Gastroesophageal sphincter (tissue), 4 donors: ENCODE measurements around the gene GNS. TPM values are rescaled to one million over a fixed set of nuclear protein-coding genes. Genes with fewer than 3 reads are reported as not detected.

Experiments used
- ATAC-seq: fragments of 150-250 bp; one replicate; pipeline ENCODE4 v1.9.1; 2016; ENCODE audit warnings: mild to moderate bottlenecking, moderate library complexity
- H3K27ac ChIP-seq, 4 donors: fragments of 200-600 bp; sonication (generic) in 3 of 4; 1 replicate in 3 of 4; 2 replicates in 1 of 4; pipeline ENCODE4 v1.5.1; 2016 to 2019
- H3K27me3 ChIP-seq: fragments of 200-600 bp; sonication (generic); one replicate; pipeline ENCODE4 v1.5.1; 2019
- H3K36me3 ChIP-seq, 2 donors: fragments of 200-600 bp; sonication (generic); one replicate each; pipeline ENCODE4 v1.5.1; 2019; ENCODE audit warnings: control low read depth in 1 of 2
- H3K4me1 ChIP-seq, 3 donors: fragments of 200-600 bp; sonication (generic); 1 replicate in 2 of 3; 2 replicates in 1 of 3; pipeline ENCODE4 v1.5.1; 2016 to 2019; ENCODE audit warnings: control low read depth in 2 of 3
- H3K4me3 ChIP-seq, 2 donors: fragments of 200-600 bp; sonication (generic); one replicate each; pipeline ENCODE4 v1.5.1; 2019; ENCODE audit warnings: mild to moderate bottlenecking in 1 of 2, moderate library complexity in 1 of 2
- H3K9me3 ChIP-seq, 3 donors: fragments of 200-600 bp; sonication (generic); one replicate each; pipeline ENCODE4 v1.5.1; 2017 to 2019; ENCODE audit warnings: control low read depth in 2 of 3
- CTCF ChIP-seq, 4 experiments: fragments of 200-600 bp in 2 of 4; fragments of 450-650 bp in 2 of 4; sonication (generic) in 1 of 4; IDR thresholded peaks; one replicate each; pipeline ENCODE4 v1.5.1; 2017 to 2019; ENCODE audit warnings: antibody characterized with exemption in 4 of 4, mild to moderate bottlenecking in 2 of 4, moderate library complexity in 2 of 4
- EP300 ChIP-seq: sonication (generic); formaldehyde crosslinking; IDR thresholded peaks from one replicate; pipeline ENCODE4 v1.6.1; 2017; ENCODE audit warnings: antibody characterized with exemption, mild to moderate bottlenecking
- POLR2A ChIP-seq, 2 donors: fragments of 450-650 bp; IDR thresholded peaks; one replicate each; pipeline ENCODE4 v1.6.1; 2017; ENCODE audit warnings: antibody characterized with exemption in 2 of 2, mild to moderate bottlenecking in 2 of 2, moderate library complexity in 1 of 2
- POLR2AphosphoS5 ChIP-seq: sonication (generic); formaldehyde crosslinking; IDR thresholded peaks from one replicate; pipeline ENCODE4 v1.6.1; 2017; ENCODE audit warnings: antibody characterized with exemption
- WGBS, 2 donors: methylation state at CpG; one replicate each; pipeline ENCODE4 v1.1.5; 2018; ENCODE audit warnings: low coverage in 1 of 2; 5-methylcytosine and 5-hydroxymethylcytosine counted together
- total RNA-seq, 4 donors: library from RNA; depleted of rRNA; stranded (reverse); fragments of >200 nt; gene quantifications; one replicate each; pipeline ENCODE4 v1.1.0, GENCODE V29; 2016

Gene GNS
- total RNA-seq, 4 donors from 2014 or later = 69.3 to 116 (median 89.7) TPM

- peaks cover 20 to 99% (median 79%) of the 10 kb centered on the region in 3 donors for H3K4me1 ChIP-seq
Observed at GRCh38 chr12:64674367-64674922, 84.8 kb downstream of the GNS start.

DNA sequence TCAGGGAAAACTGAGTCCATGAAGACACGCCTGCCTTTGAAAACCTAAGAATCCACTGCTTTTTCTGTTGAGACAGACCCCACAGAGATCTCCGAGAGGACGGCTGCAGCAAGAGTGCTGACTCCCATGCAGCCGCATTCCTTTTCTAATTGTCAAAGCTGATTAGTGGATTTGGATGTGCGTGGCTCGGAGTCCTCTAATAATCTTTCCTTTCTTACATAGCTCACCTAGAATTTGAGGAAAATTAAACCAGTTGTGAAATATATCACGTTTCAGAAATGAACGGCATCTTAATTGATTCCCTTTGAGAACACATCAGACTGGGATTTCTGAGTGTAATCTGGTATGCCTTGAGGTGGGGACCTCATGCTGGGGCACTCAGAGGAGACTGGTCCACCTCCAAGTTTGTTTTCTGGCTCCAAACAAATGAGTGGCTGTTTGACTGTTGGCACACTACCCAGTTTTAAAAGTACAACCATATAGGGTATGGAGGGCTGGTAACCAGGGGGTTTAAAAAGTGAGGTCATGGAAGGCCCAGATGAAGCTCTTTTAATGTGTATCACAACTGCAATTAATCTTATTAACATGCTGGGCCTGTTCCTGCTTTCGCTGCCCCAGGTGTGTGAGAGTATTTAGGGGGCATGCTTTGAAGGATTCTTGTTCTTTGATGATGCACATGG, 85.6 kb downstream of the GNS start:
- no peak for ATAC-seq
- H3K27ac ChIP-seq = peak overlapping the region; percentile 84 to 87 (median 84)
- H3K9me3 ChIP-seq = no peaks in the 10 kb centered on the region
- H3K36me3 ChIP-seq = no peaks in the 10 kb centered on the region
- WGBS, 2 donors = 30 to 53% methylated on average over 7 to 9 of the region's 9 CpGs
- H3K4me3 ChIP-seq = no peak overlapping the region
- H3K4me1 ChIP-seq = peaks cover 20 to 99% (median 77%) of the 10 kb centered on the region in 3 donors
- H3K27me3 ChIP-seq = no peaks in the 10 kb centered on the region
- TF ChIP-seq EP300 = no peak
- TF ChIP-seq CTCF (IDR thresholded peaks at IDR 0.05) = no peak
- TF ChIP-seq POLR2AphosphoS5 = peak; percentile 25
- TF ChIP-seq POLR2A (IDR thresholded peaks at IDR 0.05) = no peak

More at GRCh38 chr12:64674367-64674922, 84.8 kb downstream of the GNS start:
- peak overlapping the region; percentile 84 to 87 (median 84) for H3K27ac ChIP-seq
- no peak overlapping the region for H3K4me3 ChIP-seq
- WGBS, 2 donors = 75 to 81% methylated on average over 7 to 9 of the region's 10 CpGs
- TF ChIP-seq EP300 (no peak), POLR2A (IDR thresholded peaks at IDR 0.05) (no peak), CTCF (IDR thresholded peaks at IDR 0.05) (no peak), POLR2AphosphoS5 (no peak)
- H3K36me3 ChIP-seq = no peaks in the 10 kb centered on the region
- H3K27me3 ChIP-seq = no peaks in the 10 kb centered on the region
- no peak for ATAC-seq
- H3K9me3 ChIP-seq = no peaks in the 10 kb centered on the region

GRCh38 chr12:64672925-64673409, 86.2 kb downstream of the GNS start:
- TF ChIP-seq CTCF (IDR thresholded peaks at IDR 0.05) = no peak
- TF ChIP-seq POLR2AphosphoS5 = no peak
- TF ChIP-seq EP300 = no peak
- TF ChIP-seq POLR2A (IDR thresholded peaks at IDR 0.05) = no peak
- Histone ChIP-seq H3K9me3 (no peaks in the 10 kb centered on the region), H3K4me3 (no peak overlapping the region), H3K4me1 (peaks cover 20 to 100% (median 76%) of the 10 kb centered on the region in 3 donors), H3K27me3 (no peaks in the 10 kb centered on the region), H3K36me3 (no peaks in the 10 kb centered on the region), H3K27ac (peak overlapping the region; percentile 84 to 87 (median 84))
- no peak for ATAC-seq
- WGBS, 2 donors = 8 to 11% methylated on average over 6 to 8 of the region's 8 CpGs

DNA sequence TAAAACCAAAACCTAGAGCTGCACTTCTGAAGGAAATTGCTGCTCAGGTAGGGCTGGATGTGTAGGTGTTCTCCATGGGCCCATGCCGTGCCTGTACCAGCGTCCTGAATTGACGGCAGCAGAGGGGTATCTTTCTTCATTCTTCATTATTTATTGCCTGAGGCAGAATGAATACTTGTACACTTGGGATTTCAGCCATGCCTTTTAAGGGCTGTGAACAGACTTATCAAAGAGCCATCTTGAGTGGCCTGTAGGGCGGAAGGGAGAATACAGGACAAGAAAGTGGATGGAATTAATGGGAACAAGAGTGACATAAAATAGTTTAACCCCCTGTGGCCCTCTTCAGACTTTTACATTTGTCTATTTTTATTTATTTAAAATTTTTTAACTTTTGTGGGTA, 87.5 kb downstream of the GNS start:
- WGBS, 2 donors = 34 to 56% methylated on average over 2 to 4 of the region's 4 CpGs
- no peaks in the 10 kb centered on the region for H3K36me3 ChIP-seq
- no peak overlapping the region for H3K4me3 ChIP-seq
- ATAC-seq = no peak
- no peaks in the 10 kb centered on the region for H3K27me3 ChIP-seq
- peak overlapping the region; percentile 80 to 87 (median 84) for H3K27ac ChIP-seq
- no peaks in the 10 kb centered on the region for H3K9me3 ChIP-seq
- TF ChIP-seq CTCF (IDR thresholded peaks at IDR 0.05) (no peak), POLR2A (IDR thresholded peaks at IDR 0.05) (no peak), POLR2AphosphoS5 (no peak), EP300 (no peak)
- peaks cover 20 to 100% (median 75%) of the 10 kb centered on the region in 3 donors for H3K4me1 ChIP-seq
